ENCODE data around the gene DKKL1.

DNA sequence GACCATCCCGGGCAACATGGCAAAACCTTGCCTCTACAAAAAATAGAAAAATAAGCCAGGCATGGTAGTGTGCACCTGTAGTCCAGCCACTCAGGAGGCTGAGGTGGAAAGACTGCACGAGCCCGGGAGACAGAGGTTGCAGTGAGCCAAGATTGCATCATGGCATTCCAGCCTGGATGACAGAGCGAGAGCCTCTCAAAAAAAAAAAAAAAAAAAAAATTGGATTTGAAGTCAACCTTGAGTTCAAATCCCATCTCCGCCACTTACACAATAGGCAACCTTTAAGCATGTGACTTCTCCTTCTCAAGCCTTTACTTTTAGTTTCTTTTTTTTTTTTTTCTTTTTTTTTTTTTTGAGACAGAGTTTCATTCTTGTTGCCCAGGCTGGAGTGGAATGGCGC is 36.4 kb downstream of the DKKL1 start:
- TF ChIP-seq SP1 (IDR thresholded peaks at IDR 0.05; ENCODE audit: low read depth) (no peak), POLR2AphosphoS5 (IDR thresholded peaks at IDR 0.05; ENCODE audit: low read depth, low read length) (no peak), POLR2A (IDR thresholded peaks at IDR 0.05; ENCODE audit: borderline replicate concordance, extremely low read depth, insufficient read depth, insufficient read length) (no peak), EZH2phosphoT487 (IDR thresholded peaks at IDR 0.05; ENCODE audit: borderline replicate concordance) (no peak), CBX3 (IDR thresholded peaks at IDR 0.05; ENCODE audit: low read depth) (no peak), JUND (IDR thresholded peaks at IDR 0.05) (no peak), RAD21 (IDR thresholded peaks at IDR 0.05; ENCODE audit: low read depth) (no peak), EZH2 (IDR thresholded peaks at IDR 0.05) (no peak), SRF (IDR thresholded peaks at IDR 0.05; ENCODE audit: low read depth) (no peak), ZNF274 (IDR thresholded peaks at IDR 0.05; ENCODE audit: low read depth, low read length) (no peak), YY1 (IDR thresholded peaks at IDR 0.05; ENCODE audit: extremely low read depth, insufficient replicate concordance, low read depth, low read length) (no peak), EGR1 (IDR thresholded peaks at IDR 0.05; ENCODE audit: low read depth) (no peak)
- TF ChIP-seq, protein P1, sequence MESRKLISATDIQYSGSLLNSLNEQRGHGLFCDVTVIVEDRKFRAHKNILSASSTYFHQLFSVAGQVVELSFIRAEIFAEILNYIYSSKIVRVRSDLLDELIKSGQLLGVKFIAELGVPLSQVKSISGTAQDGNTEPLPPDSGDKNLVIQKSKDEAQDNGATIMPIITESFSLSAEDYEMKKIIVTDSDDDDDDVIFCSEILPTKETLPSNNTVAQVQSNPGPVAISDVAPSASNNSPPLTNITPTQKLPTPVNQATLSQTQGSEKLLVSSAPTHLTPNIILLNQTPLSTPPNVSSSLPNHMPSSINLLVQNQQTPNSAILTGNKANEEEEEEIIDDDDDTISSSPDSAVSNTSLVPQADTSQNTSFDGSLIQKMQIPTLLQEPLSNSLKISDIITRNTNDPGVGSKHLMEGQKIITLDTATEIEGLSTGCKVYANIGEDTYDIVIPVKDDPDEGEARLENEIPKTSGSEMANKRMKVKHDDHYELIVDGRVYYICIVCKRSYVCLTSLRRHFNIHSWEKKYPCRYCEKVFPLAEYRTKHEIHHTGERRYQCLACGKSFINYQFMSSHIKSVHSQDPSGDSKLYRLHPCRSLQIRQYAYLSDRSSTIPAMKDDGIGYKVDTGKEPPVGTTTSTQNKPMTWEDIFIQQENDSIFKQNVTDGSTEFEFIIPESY (IDR thresholded peaks at IDR 0.05; ENCODE audit: extremely low read depth, insufficient replicate concordance, low read length) = no peak
- TF ChIP-seq, protein P2, sequence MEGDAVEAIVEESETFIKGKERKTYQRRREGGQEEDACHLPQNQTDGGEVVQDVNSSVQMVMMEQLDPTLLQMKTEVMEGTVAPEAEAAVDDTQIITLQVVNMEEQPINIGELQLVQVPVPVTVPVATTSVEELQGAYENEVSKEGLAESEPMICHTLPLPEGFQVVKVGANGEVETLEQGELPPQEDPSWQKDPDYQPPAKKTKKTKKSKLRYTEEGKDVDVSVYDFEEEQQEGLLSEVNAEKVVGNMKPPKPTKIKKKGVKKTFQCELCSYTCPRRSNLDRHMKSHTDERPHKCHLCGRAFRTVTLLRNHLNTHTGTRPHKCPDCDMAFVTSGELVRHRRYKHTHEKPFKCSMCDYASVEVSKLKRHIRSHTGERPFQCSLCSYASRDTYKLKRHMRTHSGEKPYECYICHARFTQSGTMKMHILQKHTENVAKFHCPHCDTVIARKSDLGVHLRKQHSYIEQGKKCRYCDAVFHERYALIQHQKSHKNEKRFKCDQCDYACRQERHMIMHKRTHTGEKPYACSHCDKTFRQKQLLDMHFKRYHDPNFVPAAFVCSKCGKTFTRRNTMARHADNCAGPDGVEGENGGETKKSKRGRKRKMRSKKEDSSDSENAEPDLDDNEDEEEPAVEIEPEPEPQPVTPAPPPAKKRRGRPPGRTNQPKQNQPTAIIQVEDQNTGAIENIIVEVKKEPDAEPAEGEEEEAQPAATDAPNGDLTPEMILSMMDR (IDR thresholded peaks at IDR 0.05 in 2 of 3, conservative IDR thresholded peaks at IDR 0.05 in 1 of 3; ENCODE audit: borderline replicate concordance in 1 of 3, insufficient read depth in 1 of 3, low read depth in 2 of 3, low read length in 2 of 3) = no peak
